Colonic mucosa (tissue), 4 donors: ENCODE data around the gene TMEM266. TPM values are rescaled to one million over a fixed set of nuclear protein-coding genes. Genes with fewer than 3 reads are reported as not detected.

Experiments
- DNase-seq: peaks from one replicate; pipeline ENCODE4 v3.0.0-alpha.2; 2020
- H3K27ac ChIP-seq: fragments of 200-600 bp; one replicate; pipeline ENCODE4 v1.8.0; 2021
- H3K27me3 ChIP-seq: fragments of 200-600 bp; one replicate; pipeline ENCODE4 v1.8.0; 2021
- H3K36me3 ChIP-seq: fragments of 200-600 bp; one replicate; pipeline ENCODE4 v1.8.0; 2021
- H3K4me1 ChIP-seq: fragments of 200-600 bp; one replicate; pipeline ENCODE4 v1.8.0; 2021; ENCODE audit warnings: mild to moderate bottlenecking
- H3K4me3 ChIP-seq: fragments of 200-600 bp; one replicate; pipeline ENCODE4 v1.8.0; 2021
- H3K9ac ChIP-seq, 2 donors: one replicate each; pipeline ENCODE4 v1.7.0; 2013; ENCODE audit warnings: control low read depth in 2 of 2, low read depth in 2 of 2, low read length in 2 of 2
- H3K9me3 ChIP-seq: fragments of 200-600 bp; one replicate; pipeline ENCODE4 v1.8.0; 2021
- CTCF ChIP-seq: fragments of 200-600 bp; IDR thresholded peaks from one replicate; pipeline ENCODE4 v1.8.0; 2022; ENCODE audit warnings: antibody characterized with exemption, mild to moderate bottlenecking
- intact Hi-C: fragments of 100-400 bp; cut with DNase I; formaldehyde crosslinking; loops from one replicate; pipeline ENCODE4 v1.14.1; 2022
- total RNA-seq, 2 donors: library from RNA; stranded (reverse); fragmentation: NEBNext Ultra II Directional in 1 of 2; extraction: Animal tissue kit (Norgen Biotek cat#: 25700) in 1 of 2; gene quantifications; one replicate each; pipeline ENCODE4 v1.2.1, GENCODE V29; 2021
- donor health status: healthy.
- donor health status: DM: no; HTN: no; CAD: no.
- donor health status: DM: no; HTN: no; CAD: no.

The TMEM266 gene
- total RNA-seq, 2 donors from 2014 or later: not detected

DNA sequence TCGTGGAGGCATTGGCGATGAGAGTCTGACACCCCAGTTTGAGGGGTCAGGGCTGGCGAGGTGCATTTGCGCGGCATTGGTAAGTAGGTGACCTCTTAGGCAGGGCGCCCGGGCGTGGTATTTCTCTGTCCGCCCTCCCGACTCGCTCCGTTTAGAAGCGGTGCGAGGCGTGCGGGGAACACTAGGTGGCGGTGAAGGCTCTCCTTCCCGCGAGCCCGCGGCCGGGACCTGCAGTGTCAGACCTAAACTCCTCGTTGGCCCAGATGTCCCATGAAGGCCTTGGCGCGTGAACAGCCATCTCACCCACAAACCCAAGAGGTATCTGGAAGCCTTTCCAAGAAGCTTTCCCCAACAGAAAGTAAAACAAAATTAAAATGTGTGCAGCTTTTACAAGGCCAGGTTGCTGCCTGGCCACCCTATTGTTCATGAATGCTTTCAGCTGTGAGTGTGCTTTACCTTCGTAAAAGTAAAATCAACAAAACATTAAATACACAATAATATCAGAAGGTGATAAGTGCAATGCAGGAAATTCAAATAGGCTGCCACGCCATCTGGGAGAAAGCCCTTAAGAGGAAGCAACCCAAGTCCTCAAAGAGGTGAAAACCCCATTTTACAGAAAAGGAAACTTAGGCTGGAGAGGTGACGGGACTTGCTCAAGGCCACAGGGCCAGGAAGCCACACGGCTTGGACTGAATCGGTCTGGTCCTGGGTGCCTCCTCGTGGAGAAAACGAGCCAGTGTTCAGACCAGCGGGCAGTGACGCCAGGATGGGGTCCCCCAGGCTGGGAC, 131.2 kb downstream of the TMEM266 start:
- H3K4me1 ChIP-seq: peaks cover 8% of the 10 kb centered on the region
- peak; percentile 87 for DNase-seq
- H3K4me3 ChIP-seq: no peak overlapping the region
- no peaks in the 10 kb centered on the region for H3K27me3 ChIP-seq
- H3K9me3 ChIP-seq: no peaks in the 10 kb centered on the region
- no peaks in the 10 kb centered on the region for H3K36me3 ChIP-seq
- H3K9ac ChIP-seq: no peak overlapping the region
- intact Hi-C loops: loop anchor here (2.0 kb wide), 1 partner anchor 142 kb away; no protein-coding TSS in a partner anchor
- no peak overlapping the region for H3K27ac ChIP-seq
- peak; percentile 69 for TF ChIP-seq CTCF

DNA sequence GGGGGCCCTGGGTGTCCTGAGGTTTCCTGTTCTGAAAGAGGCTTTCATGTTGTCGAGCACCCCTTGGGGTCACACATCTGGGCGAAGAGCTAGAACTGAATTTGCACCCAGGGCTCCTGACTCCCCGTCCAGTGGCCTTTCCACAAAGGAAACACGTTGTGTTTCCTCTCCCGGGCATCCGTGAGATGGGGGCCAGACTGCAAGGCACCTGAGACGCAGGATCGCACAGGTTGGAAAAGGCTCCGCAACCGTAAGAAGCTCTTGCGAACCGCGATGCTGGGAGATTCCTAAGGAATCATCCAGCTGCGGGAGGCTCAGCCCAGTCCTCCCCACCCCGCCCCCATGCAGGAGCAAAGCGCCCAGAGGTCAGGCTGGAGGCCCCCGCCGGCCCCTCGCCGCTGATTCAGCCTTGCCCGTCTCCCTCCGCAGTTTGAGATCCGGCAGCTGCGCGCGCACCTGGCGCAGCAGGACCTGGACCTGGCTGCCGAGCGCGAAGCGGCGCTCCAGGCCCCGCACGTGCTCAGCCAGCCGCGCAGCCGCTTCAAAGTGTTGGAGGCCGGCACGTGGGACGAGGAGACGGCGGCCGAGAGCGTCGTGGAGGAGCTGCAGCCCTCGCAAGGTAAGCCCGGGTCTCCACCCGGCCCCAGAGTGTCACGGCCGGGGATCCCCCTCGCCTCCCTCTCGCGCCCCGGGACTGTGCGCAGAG, 131.9 kb downstream of the TMEM266 start:
- Histone ChIP-seq H3K27ac (no peak overlapping the region), H3K27me3 (no peaks in the 10 kb centered on the region), H3K9ac (no peak overlapping the region), H3K9me3 (no peaks in the 10 kb centered on the region), H3K36me3 (no peaks in the 10 kb centered on the region), H3K4me1 (peaks cover 9% of the 10 kb centered on the region), H3K4me3 (no peak overlapping the region)
- DNase-seq: no peak
- no peak for TF ChIP-seq CTCF
- intact Hi-C loops: loop anchor here (2.0 kb wide), 1 partner anchor 141 kb away; no protein-coding TSS in a partner anchor

- peaks cover 17% of the 10 kb centered on the region for H3K4me1 ChIP-seq
- intact Hi-C loops: no loop called here
- no peak for DNase-seq
These were observed 132.9 kb downstream of the TMEM266 start for GRCh38 chr15:76192715-76193114.

DNA sequence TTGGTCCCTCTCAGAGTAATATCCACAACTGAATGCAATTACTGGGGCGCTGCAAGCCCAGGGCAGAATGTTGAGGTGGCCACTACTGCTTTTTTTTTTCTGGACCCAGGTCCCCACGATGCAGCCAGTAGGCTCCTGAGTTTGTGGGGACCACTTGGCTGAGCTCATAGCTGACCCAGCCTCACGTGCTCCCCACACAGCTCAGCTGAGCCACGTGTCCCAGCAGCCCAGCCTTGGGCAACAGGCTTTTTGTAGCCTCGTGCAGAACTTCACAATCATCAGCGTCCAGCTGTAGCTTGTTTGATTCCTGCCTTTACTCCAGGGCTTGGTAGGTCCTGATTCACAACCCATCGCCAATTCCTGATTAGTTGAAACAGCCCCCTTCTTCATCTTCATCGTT, 134.1 kb downstream of the TMEM266 start:
- H3K27ac ChIP-seq: no peak overlapping the region
- H3K4me1 ChIP-seq: peaks cover 19% of the 10 kb centered on the region
- H3K9me3 ChIP-seq: no peaks in the 10 kb centered on the region
- H3K27me3 ChIP-seq: no peaks in the 10 kb centered on the region
- intact Hi-C loops: no loop called here
- no peak overlapping the region for H3K4me3 ChIP-seq
- no peak overlapping the region for H3K9ac ChIP-seq
- no peak for TF ChIP-seq CTCF
- H3K36me3 ChIP-seq: no peaks in the 10 kb centered on the region
- DNase-seq: no peak

More at GRCh38 chr15:76192715-76193114, 132.9 kb downstream of the TMEM266 start:
- Histone ChIP-seq H3K9me3 (no peaks in the 10 kb centered on the region), H3K27me3 (no peaks in the 10 kb centered on the region), H3K4me3 (no peak overlapping the region), H3K9ac (no peak overlapping the region), H3K27ac (no peak overlapping the region), H3K36me3 (no peaks in the 10 kb centered on the region)
- no peak for TF ChIP-seq CTCF

- no peak overlapping the region for H3K4me3 ChIP-seq
- H3K36me3 ChIP-seq: no peaks in the 10 kb centered on the region
- H3K4me1 ChIP-seq: peaks cover 19% of the 10 kb centered on the region
- intact Hi-C loops: no loop called here
- no peaks in the 10 kb centered on the region for H3K9me3 ChIP-seq
- H3K27ac ChIP-seq: no peak overlapping the region
- no peaks in the 10 kb centered on the region for H3K27me3 ChIP-seq
- no peak for TF ChIP-seq CTCF
- DNase-seq: no peak
- no peak overlapping the region for H3K9ac ChIP-seq
These were observed 135.9 kb downstream of the TMEM266 start for GRCh38 chr15:76195506-76196268.
